K562 (cell line): ENCODE measurements around the gene PDHX.

Experiments used
- ATF6 ChIP-seq: sonication (generic); formaldehyde crosslinking; IDR thresholded peaks from 2 replicates; pipeline ENCODE4 v1.4.0; 2020; ENCODE audit warnings: mild to moderate bottlenecking, missing genetic modification reagents
- CREM ChIP-seq: IDR thresholded peaks from 2 replicates; pipeline ENCODE4 v1.6.1; 2014; ENCODE audit warnings: antibody characterized with exemption, low read depth
- CTCF ChIP-seq, 3 experiments: IDR thresholded peaks in 2 of 3; conservative IDR thresholded peaks in 1 of 3; 2 replicates each; pipeline ENCODE4 v1.5.1; 2011 to 2012; ENCODE audit warnings: low read length in 3 of 3, mild to moderate bottlenecking in 3 of 3, control low read depth in 2 of 3, improper control_type of control experiment in 1 of 3, inconsistent platforms in 1 of 3, low read depth in 1 of 3, mixed read lengths in 1 of 3, moderate library complexity in 1 of 3; ENCODE audit not compliant: insufficient read depth in 2 of 3
- EZH2 ChIP-seq: IDR thresholded peaks from 2 replicates; pipeline ENCODE4 v1.6.1; 2012; ENCODE audit warnings: low read depth, mild to moderate bottlenecking, inconsistent platforms, low read length, borderline replicate concordance
- MTA1 ChIP-seq: fragments of 450-650 bp; IDR thresholded peaks from 2 replicates; pipeline ENCODE4 v1.6.1; 2017; ENCODE audit warnings: borderline replicate concordance
- NBN ChIP-seq: fragments of 450-650 bp; IDR thresholded peaks from 2 replicates; pipeline ENCODE4 v1.6.1; 2016; ENCODE audit warnings: low read depth, mild to moderate bottlenecking
- NRF1 ChIP-seq, 2 experiments: fragments of 450-650 bp; IDR thresholded peaks in 1 of 2; conservative IDR thresholded peaks in 1 of 2; 2 replicates each; pipeline ENCODE4 v1.6.1; 2014; ENCODE audit warnings: mild to moderate bottlenecking in 2 of 2
- POLR2A ChIP-seq: fragments of 450-650 bp; conservative IDR thresholded peaks from 2 replicates; pipeline ENCODE4 v1.6.1; 2016
- PPARD ChIP-seq: fragments of 250-450 bp; sonication (Bioruptor Pico); IDR thresholded peaks from 2 replicates; pipeline ENCODE4 v1.8.0; 2022; ENCODE audit warnings: inconsistent platforms, mild to moderate bottlenecking, moderate library complexity
- REST ChIP-seq, 2 experiments: fragments of 450-650 bp; formaldehyde crosslinking in 1 of 2; IDR thresholded peaks; 2 replicates each; pipeline versions ENCODE4 v1.4.0 to v1.6.1; 2014 to 2020; ENCODE audit warnings: mild to moderate bottlenecking in 2 of 2, borderline replicate concordance in 1 of 2, low read depth in 1 of 2
- SMC3 ChIP-seq: conservative IDR thresholded peaks from 2 replicates; pipeline ENCODE4 v1.6.1; 2011; ENCODE audit warnings: low read depth, low read length, improper control_type of control experiment; ENCODE audit not compliant: insufficient read depth

GRCh38 chr11:34926831-34927132, 10.4 kb downstream of the PDHX start:
- TF ChIP-seq MTA1 (no peak), POLR2A (no peak), ATF6 (CRISPR knock-in tag) (no peak), SMC3 (no peak), CREM (no peak), NBN (no peak), CTCF (IDR thresholded peaks at IDR 0.05 in 2 of 3, conservative IDR thresholded peaks at IDR 0.05 in 1 of 3; ENCODE audit: insufficient read depth in 2 of 3, low read depth in 1 of 3, low read length in 3 of 3) (no peak), REST (IDR thresholded peaks at IDR 0.05; ENCODE audit: borderline replicate concordance) (no peak), REST (CRISPR knock-in tag; IDR thresholded peaks at IDR 0.05; ENCODE audit: low read depth) (no peak), EZH2 (no peak), PPARD (CRISPR knock-in tag) (no peak), NRF1 (conservative IDR thresholded peaks at IDR 0.05 in 1 of 2, IDR thresholded peaks at IDR 0.05 in 1 of 2) (no peak)
